GM18858 (cell line): ENCODE data around the gene ZNF783.
"Not testable (repeated sequence)": the region's sequence is repeated elsewhere in the genome, so short reads cannot be mapped to it uniquely, and the experiment has no call there.

Experiments used
- ATAC-seq: cut with Tn5 transposase; IDR thresholded peaks from one replicate; pipeline ENCODE4 v1.9.1; 2021; ENCODE audit not compliant: unreplicated experiment

ZNF783 gene

GRCh38 chr7:149325248-149325647 lies 63.3 kb downstream of the ZNF783 start:
- ATAC-seq: no peak

- ATAC-seq: no peak
Observed at GRCh38 chr7:149329265-149329664, 67.3 kb downstream of the ZNF783 start.

GRCh38 chr7:149329766-149330334 lies 67.9 kb downstream of the ZNF783 start:
- ATAC-seq: no peak

- ATAC-seq: no peak
Observed at GRCh38 chr7:149330914-149331567, 69.0 kb downstream of the ZNF783 start.

- ATAC-seq: not testable (repeated sequence)
Observed at GRCh38 chr7:149332602-149333320, 70.8 kb downstream of the ZNF783 start.

- no peak for ATAC-seq
Observed at GRCh38 chr7:149333321-149333717, 71.3 kb downstream of the ZNF783 start.

GRCh38 chr7:149334219-149334618 lies 72.2 kb downstream of the ZNF783 start:
- ATAC-seq: no peak
